ENCODE data around the gene COL25A1.

The COL25A1 gene

DNA sequence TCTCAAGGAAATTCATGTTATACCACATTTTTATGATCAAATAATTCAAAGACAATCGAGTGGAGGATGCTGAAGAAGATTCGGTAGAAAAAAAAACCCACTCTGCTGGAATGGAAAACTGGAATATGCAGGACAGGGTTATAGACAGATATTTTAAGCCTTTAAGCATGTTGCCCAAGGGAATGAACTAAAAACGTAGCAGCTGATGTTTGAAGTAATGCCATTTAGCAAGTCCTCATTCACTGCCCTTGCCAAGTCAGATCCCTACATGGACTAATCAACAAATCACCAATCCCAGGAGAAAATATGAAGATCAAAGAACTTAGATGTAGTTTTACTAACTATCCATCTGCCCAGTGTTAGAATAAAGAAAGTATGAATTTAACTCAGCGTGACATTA is 464.0 kb downstream of the COL25A1 start:
- no peak for DNase-seq

GRCh38 chr4:108834835-108835384 is 467.5 kb downstream of the COL25A1 start:
- no peak for DNase-seq

DNA sequence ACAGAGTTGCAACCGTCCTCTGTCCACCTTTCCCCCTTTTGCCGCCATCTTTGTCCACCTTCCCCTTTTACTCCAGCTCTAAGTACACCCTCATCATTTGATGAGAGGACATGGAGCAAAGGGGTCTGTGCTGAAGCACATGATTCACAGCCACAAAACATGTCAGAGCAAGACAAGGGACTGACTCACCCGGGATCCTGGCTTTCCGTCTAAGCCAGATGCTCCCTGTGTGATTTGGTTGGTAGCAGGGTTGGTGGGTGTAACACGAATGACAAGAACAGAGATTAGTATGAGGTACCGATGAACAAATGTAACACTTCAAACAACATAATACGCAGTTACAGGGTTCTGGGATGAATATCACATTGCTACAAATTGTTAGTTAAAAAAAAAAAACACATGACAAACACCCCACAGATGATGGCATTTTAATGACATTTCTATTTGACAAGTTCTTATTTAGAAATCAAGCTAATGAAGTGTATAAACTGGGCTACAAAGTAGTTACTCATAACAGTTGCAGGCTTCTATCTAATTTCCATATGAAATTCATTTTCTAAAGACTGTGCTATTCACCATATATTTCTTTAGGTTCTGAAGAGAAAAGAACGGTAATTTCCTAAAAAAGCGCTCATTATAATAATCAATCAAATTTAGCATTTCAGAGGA is 468.2 kb downstream of the COL25A1 start:
- no peak for DNase-seq

DNA sequence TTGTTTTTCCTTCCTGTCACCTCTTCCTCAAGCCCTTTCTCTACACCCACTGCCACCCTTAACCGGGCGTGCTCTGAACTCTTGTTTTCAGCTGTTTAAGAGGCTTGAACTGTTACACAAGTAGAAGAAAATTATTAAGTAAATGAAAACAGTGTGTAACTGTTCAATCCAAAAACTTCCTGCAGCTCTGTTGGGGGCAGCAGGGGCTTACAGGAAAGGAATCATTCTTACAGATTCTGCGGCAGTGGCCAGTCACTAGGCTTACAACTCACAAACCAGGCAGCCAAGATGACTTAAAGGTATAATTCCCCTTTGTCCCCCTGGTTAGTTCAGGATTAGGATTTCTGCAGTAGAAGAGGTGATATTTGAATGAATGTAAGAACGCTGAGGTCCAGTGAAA is 469.4 kb downstream of the COL25A1 start:
- DNase-seq, result no peak

GRCh38 chr4:108831886-108832285 is 470.6 kb downstream of the COL25A1 start:
- no peak for DNase-seq

DNA sequence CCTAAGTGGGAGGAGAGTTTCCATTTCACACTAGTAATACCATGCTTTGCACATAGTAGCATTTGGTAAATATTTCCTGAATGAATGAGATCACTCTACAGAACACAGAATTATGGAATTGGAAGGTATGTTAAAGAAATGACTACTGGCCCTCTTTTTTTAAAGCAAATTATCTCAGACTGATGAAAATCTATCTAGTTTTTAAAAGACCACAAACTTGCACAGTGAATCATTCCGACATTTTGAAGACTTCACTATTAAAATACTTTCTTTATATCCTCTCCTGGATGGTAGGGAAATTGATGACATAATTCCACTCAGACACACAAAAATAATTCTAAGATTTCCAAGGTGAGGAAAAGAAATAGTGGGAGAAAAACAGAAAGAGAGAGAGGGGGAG is 471.2 kb downstream of the COL25A1 start:
- no peak for DNase-seq

DNA sequence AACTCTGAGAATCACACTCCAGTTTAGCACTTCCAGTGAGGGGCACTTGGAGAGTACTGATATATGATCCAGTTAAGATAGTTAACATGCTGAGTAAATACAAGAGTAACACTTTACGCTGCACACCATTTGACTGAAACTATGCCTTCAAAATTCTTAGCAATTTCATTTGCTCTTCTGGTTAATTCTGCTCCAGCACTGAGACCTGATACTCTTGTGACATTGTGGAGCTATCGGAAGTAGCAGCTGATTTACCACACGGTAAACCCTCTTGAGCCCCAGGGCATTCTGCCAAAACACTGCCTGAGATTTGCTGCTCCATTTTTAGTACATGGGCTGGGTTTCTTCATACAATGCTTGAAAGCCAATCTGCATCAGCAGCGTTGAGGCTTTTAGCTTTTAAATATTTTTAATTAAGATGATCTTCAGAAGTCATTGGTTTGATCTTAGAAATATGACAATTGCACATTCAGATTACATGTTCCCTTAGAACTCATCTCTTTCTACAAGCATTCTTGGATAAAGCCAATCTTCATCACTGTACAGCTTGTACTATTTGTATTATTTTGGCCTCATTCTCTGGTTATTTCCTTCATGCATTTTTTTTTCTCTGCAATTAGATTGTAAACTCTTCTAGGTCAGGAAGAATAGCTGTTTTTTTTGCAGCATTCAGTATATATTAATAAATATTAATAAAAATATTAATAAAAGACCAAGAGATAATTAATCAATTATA is 471.8 kb downstream of the COL25A1 start:
- DNase-seq, result no peak

GRCh38 chr4:108829966-108830492 is 472.4 kb downstream of the COL25A1 start:
- no peak for DNase-seq

DNA sequence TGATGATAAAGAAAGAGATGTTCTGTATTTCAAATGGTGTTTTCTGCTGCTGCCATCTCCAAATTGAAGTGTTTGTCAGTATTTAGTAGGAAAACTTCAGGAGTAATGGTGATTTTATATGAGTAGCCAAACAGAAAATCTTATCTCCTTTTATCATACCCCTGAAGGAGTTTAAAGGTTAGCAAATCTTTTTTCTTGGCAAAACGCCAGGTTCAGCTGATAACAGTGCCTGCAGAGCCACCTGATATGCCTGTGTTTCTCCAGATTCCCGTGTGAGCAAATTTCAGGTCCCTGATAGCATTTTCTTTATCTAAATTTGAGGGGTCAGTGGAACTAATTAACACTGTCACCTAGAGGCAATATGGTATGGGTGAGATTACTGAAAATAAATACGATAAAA is 473.8 kb downstream of the COL25A1 start:
- DNase-seq, result no peak

- DNase-seq, result no peak
Observed at GRCh38 chr4:108825737-108826136, 476.7 kb downstream of the COL25A1 start.

GRCh38 chr4:108821351-108821930 is 481.0 kb downstream of the COL25A1 start:
- no peak for DNase-seq

DNA sequence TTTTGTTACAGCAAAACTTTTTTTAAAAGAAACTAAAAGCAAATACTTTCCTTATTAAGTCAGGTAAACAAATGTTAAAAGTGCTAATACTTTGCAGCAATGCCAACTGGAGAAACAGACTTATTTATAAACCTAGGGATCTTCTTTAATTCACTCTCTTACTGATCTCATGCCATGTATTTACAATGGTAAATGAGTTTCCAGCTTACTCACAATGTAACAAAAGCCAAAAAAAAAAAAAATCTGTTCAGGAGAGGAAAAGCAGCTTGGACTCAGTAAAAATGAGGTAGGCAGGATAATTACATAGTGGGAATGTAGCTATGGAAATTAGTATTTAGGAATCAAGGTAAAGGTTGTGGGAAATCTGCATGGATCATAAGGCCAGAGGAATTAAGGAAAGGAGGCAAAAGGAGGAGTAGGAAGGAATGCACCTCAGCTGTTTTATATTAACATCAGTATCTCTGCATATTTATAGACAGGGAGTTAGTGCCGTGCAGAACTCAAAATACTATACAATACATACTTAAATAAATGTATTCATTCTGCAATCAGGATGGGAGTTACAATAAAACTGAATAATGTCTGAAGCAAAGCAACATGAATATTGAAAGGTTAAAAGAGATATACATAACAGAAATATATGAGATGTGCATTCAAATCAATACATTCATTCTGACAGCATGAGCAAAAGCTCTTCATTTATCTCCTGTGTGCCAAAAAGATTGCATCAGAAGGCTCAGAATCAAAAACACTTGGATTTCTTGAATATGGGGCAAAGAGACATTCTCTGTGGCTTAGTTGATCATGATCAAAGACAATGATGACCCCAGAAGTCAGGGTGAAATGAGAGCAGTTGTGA is 481.7 kb downstream of the COL25A1 start:
- DNase-seq, result no peak

DNA sequence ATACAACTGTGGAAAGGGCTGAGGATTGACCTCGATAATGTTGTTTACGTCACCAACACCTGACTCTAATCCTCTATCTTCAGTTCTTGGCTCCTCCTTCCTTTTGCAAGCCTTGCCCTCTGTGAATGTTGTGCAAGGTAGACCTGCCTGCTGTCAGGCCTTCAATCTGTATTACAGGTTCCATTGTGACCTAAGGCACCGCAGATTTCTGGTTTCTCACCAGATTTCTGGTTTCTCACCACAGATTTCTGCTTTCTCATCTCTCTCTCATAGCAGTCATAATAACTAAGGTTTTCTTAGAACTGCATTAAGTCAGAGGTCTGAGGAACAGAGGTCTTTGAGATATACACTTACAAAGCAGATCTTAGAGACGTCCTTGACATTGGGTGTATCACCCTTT is 488.1 kb downstream of the COL25A1 start:
- DNase-seq, result no peak

DNA sequence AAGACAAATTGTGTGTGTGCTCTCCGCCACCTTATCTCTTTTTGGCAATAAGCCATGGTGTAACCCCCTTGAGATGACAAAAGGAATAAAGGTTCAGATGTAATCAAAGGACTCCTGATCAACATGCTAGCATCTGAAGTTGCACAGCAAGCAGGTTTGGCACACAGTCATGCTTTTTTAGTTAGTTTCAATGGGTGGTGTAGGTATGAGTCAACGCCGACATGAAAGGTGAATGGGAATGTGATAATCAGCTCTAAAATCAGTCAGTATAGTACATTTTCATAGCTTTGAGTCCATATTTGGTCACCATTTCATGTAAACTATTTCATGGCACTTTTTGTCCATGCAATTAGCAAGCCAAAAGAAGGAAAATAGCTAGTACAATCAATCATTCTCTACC is 489.2 kb downstream of the COL25A1 start:
- no peak for DNase-seq

- no peak for DNase-seq
Observed at GRCh38 chr4:108811486-108811885, 491.0 kb downstream of the COL25A1 start.

GRCh38 chr4:108810087-108810486 is 492.4 kb downstream of the COL25A1 start:
- no peak for DNase-seq

DNA sequence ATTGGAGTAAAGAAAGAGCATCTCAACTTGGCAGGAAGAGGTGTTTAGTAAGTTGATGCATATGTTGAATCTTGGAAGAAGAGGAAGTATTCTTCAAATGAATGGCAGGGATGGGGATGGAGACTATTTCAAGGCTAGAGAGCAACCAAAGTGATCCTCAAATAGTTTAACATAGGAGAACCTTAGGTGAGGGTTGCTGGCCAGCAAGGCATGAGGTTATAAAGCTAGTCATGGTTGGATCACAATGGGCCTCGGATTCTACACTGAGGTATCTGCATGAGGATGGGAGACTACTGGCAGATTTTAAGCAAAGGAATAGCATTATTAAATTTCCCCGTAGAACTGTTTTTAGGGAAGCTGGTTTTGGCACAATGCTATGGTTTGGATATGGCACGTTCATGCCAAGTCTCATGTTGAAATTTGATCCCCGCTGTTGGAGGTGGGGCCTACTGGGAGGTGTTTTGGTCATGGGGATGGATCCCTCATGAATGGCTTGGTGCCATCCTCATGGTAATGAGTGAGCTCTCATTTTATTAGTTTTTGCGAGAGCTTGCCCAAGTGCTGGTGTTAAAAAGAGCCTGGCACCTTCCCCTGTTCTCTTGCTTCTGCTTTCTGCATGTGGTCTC is 497.7 kb downstream of the COL25A1 start:
- DNase-seq, result no peak

DNA sequence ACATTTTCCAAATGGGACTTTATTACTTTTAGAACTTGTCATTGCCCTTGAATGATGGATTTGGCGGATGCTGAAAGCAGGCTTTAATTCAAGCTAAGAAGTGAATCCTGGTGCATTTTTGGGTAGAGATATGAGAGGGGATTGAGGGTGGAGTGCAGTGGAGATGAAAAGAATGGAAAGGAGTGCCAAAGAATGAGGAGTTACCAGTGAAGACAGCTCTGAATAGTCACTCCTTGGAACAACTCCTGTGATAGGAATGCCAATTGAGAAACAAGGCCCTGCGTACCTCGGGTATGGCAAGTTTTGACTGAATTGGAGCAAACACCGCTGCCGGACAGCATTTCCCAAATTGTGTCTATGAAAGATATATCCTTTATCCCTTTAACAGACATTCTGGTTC is 503.2 kb downstream of the COL25A1 start:
- no peak for DNase-seq

DNA sequence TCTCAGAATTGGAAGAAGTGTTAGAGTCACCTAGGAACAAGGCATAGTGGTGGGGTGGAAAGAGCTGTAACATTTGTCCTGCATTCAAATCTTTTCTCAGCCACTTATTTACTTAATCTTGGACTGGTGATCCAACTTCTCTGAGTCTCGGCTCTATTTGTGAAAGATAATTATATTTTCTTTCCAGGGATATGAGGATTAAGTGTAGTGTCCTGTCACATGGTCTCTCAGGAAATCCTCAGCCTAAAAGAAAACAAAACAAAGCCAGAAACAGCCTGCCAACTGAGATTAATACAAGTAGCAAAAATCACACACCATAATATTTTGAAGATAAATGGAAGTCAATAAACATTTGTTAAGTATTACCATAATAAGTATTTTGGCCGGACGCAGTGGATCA is 506.3 kb downstream of the COL25A1 start:
- DNase-seq, result no peak

GRCh38 chr4:108795733-108796132 is 506.7 kb downstream of the COL25A1 start:
- DNase-seq, result no peak

DNA sequence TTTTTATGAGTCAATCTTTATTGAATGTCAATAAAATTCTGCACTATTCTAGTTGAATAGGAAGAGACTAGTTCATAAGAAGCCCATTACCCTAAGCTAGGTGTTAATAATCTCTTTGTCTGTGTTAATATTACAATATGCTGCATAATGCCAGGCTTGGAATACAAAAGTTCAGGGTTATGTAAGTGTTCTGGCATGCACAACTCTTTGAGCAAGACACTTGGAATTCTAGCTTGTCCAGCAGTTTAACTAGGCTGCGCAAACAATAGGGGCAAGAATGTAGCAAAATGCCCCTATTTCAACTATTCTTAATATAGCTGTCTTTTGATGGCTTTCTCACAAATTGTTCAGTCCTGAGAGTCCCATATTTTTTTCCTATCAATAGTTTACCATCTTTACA is 508.3 kb downstream of the COL25A1 start:
- no peak for DNase-seq

- no peak for DNase-seq
Observed at GRCh38 chr4:108793415-108793814, 509.0 kb downstream of the COL25A1 start.

Data from NCI-H748 treated with DMSO at 0.1 percent for 48 hours (cell line).